Esophagus squamous epithelium (tissue), 4 donors: ENCODE measurements around the gene MBTD1.

Experiments
- CTCF ChIP-seq, 6 experiments: fragments of 450-650 bp in 4 of 6; fragments of 200-600 bp in 2 of 6; sonication (generic) in 2 of 6; IDR thresholded peaks; one replicate each; pipeline ENCODE4 v1.5.1; 2016 to 2019; ENCODE audit warnings: antibody characterized with exemption in 6 of 6, mild to moderate bottlenecking in 4 of 6, moderate library complexity in 4 of 6
- POLR2A ChIP-seq, 4 donors: fragments of 450-650 bp; IDR thresholded peaks; one replicate each; pipeline ENCODE4 v1.6.1; 2017; ENCODE audit warnings: antibody characterized with exemption in 4 of 4, mild to moderate bottlenecking in 4 of 4, moderate library complexity in 3 of 4

DNA sequence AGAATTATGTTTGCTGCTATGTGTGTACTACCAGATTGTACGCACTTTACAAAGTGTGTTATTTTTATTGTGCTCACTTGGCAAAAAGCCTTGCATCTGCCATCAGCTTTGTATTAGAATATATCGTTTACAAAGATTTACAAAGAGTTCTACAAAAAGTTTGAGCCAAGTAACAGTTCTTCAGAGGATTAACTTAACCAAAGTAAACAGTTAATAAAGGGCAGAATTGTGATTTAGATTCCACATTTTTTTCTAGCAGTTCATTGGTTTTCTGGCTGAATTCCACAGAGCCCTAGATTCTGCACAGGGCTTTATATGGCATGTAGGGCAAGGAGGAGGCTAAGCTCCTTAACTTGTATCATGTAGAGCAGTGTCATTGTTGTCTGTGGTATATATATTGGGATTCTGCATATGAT is 29.9 kb upstream of the MBTD1 start:
- TF ChIP-seq POLR2A (IDR thresholded peaks at IDR 0.05) (no peak), CTCF (IDR thresholded peaks at IDR 0.05) (no peak)
